SK-N-SH treated with all-trans-retinoic acid at 6 μM for 48 hours (cell line): ENCODE measurements around the gene RTN1.

Experiments used
- BACH2 ChIP-seq: fragments of 250-450 bp; sonication (Bioruptor Pico); IDR thresholded peaks from 2 replicates; pipeline ENCODE4 v1.9.0; 2021; ENCODE audit warnings: mild to moderate bottlenecking, borderline replicate concordance
- CSDC2 ChIP-seq: fragments of 250-450 bp; sonication (Bioruptor Pico); IDR thresholded peaks from 2 replicates; pipeline ENCODE4 v1.5.0; 2020; ENCODE audit warnings: mild to moderate bottlenecking, moderate library complexity
- ESRRG ChIP-seq: fragments of 250-450 bp; sonication (Bioruptor Pico); IDR thresholded peaks from 2 replicates; pipeline ENCODE4 v1.6.1; 2021; ENCODE audit warnings: mild to moderate bottlenecking
- GLIS3 ChIP-seq: fragments of 250-450 bp; sonication (Bioruptor Pico); IDR thresholded peaks from 2 replicates; pipeline ENCODE4 v1.5.0; 2020; ENCODE audit warnings: mild to moderate bottlenecking, moderate library complexity
- ISL1 ChIP-seq: fragments of 250-450 bp; sonication (Bioruptor Pico); IDR thresholded peaks from 2 replicates; pipeline ENCODE4 v2.1.2; 2022; ENCODE audit warnings: mild to moderate bottlenecking, moderate library complexity
- OSR1 ChIP-seq: fragments of 250-450 bp; sonication (Bioruptor Pico); IDR thresholded peaks from 2 replicates; pipeline ENCODE4 v1.8.0; 2022; ENCODE audit warnings: moderate library complexity, mild to moderate bottlenecking, inconsistent platforms
- PATZ1 ChIP-seq: fragments of 250-450 bp; sonication (Bioruptor Pico); IDR thresholded peaks from 2 replicates; pipeline ENCODE4 v1.8.0; 2020; ENCODE audit warnings: mild to moderate bottlenecking, moderate library complexity, borderline replicate concordance
- PPARA ChIP-seq: fragments of 250-450 bp; sonication (Bioruptor Pico); IDR thresholded peaks from 2 replicates; pipeline ENCODE4 v1.5.0; 2020; ENCODE audit warnings: mild to moderate bottlenecking, borderline replicate concordance
- RARB ChIP-seq: fragments of 250-450 bp; sonication (Bioruptor Pico); IDR thresholded peaks from 2 replicates; pipeline ENCODE4 v1.8.0; 2021; ENCODE audit warnings: mild to moderate bottlenecking, moderate library complexity
- TSHZ2 ChIP-seq: fragments of 250-450 bp; sonication (Bioruptor Pico); IDR thresholded peaks from 2 replicates; pipeline ENCODE4 v1.5.0; 2020; ENCODE audit warnings: mild to moderate bottlenecking, moderate library complexity
- ZC3H10 ChIP-seq: fragments of 250-450 bp; sonication (Bioruptor Pico); IDR thresholded peaks from 2 replicates; pipeline ENCODE4 v1.5.1; 2021; ENCODE audit warnings: mild to moderate bottlenecking, moderate library complexity
- ZFP3 ChIP-seq: fragments of 250-450 bp; sonication (Bioruptor Pico); IDR thresholded peaks from 2 replicates; pipeline ENCODE4 v1.5.0; 2020; ENCODE audit warnings: mild to moderate bottlenecking, moderate library complexity
- ZFP30 ChIP-seq: fragments of 450-650 bp; formaldehyde crosslinking; IDR thresholded peaks from 2 replicates; pipeline ENCODE4 v1.5.0; 2022; ENCODE audit warnings: mild to moderate bottlenecking, moderate library complexity

- TF ChIP-seq CSDC2 (CRISPR knock-in tag): no peak
- TF ChIP-seq ZFP3 (CRISPR knock-in tag): no peak
- no peak for TF ChIP-seq GLIS3 (CRISPR knock-in tag)
- TF ChIP-seq TSHZ2 (CRISPR knock-in tag): no peak
- no peak for TF ChIP-seq RARB (CRISPR knock-in tag)
- TF ChIP-seq PPARA (CRISPR knock-in tag): no peak
- TF ChIP-seq ZFP30 (CRISPR knock-in tag): no peak
- no peak for TF ChIP-seq PATZ1 (CRISPR knock-in tag)
- TF ChIP-seq OSR1 (CRISPR knock-in tag): no peak
- TF ChIP-seq ISL1 (CRISPR knock-in tag): no peak
- no peak for TF ChIP-seq ESRRG (CRISPR knock-in tag)
- TF ChIP-seq BACH2 (CRISPR knock-in tag): no peak
- no peak for TF ChIP-seq ZC3H10 (CRISPR knock-in tag)
These were observed 2.6 kb downstream of the RTN1 start for GRCh38 chr14:59868021-59868420.
